Activated T-cell treated with anti-CD3 and anti-CD28 coated beads, Interleukin-2, amount 50 U/mL, for 4 hours (primary cell): ENCODE results near the gene DIAPH1. TPM values are rescaled to one million over a fixed set of nuclear protein-coding genes. Genes with fewer than 3 reads are reported as not detected.

ENCODE experiments used
- ATAC-seq, 2 donors: fragments of 200-7000 bp; cut with Tn5 transposase; one replicate each; pipeline ENCODE4 v1.10.0; 2021
- DNase-seq: peaks from one replicate; pipeline ENCODE4 v3.0.0-alpha.2; 2020
- H3K27me3 Mint-ChIP-seq: one replicate; pipeline ENCODE4 v1.8.0; 2021; ENCODE audit warnings: low read depth, mixed read lengths
- H3K36me3 Mint-ChIP-seq: one replicate; pipeline ENCODE4 v1.8.0; 2022; ENCODE audit warnings: mixed read lengths; ENCODE audit not compliant: insufficient read depth
- H3K4me1 Mint-ChIP-seq: one replicate; pipeline ENCODE4 v1.8.0; 2021; ENCODE audit warnings: low read depth, mixed read lengths
- H3K4me3 Mint-ChIP-seq: one replicate; pipeline ENCODE4 v1.8.0; 2021; ENCODE audit warnings: mild to moderate bottlenecking, moderate library complexity, mixed read lengths
- H3K9me3 Mint-ChIP-seq: one replicate; pipeline ENCODE4 v1.8.0; 2021; ENCODE audit warnings: mixed read lengths
- total RNA-seq, 3 donors: library from RNA; stranded (reverse); gene quantifications; one replicate each; pipeline ENCODE4 v1.2.1, GENCODE V29; 2021

DIAPH1 gene
- total RNA-seq, 3 donors from 2014 or later, result 243 to 289 (median 269) TPM

DNA sequence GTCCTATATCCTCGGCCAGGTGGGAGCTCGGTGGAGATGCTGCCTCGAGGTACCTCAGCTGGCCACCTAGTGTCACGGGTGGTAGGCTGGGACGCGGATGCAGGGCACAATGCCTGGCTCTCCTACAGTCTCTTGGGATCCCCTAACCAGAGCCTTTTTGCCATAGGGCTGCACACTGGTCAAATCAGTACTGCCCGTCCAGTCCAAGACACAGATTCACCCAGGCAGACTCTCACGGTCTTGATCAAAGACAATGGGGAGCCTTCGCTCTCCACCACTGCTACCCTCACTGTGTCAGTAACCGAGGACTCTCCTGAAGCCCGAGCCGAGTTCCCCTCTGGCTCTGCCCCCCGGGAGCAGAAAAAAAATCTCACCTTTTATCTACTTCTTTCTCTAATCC is 141.0 kb downstream of the DIAPH1 start:
- H3K36me3 Mint-ChIP-seq, result no peaks in the 10 kb centered on the region
- ATAC-seq (no peak), DNase-seq (no peak)
- H3K4me1 Mint-ChIP-seq, result peaks cover 21% of the 10 kb centered on the region
- H3K27me3 Mint-ChIP-seq, result peaks cover 61% of the 10 kb centered on the region
- H3K9me3 Mint-ChIP-seq, result no peaks in the 10 kb centered on the region
- H3K4me3 Mint-ChIP-seq, result no peak overlapping the region

DNA sequence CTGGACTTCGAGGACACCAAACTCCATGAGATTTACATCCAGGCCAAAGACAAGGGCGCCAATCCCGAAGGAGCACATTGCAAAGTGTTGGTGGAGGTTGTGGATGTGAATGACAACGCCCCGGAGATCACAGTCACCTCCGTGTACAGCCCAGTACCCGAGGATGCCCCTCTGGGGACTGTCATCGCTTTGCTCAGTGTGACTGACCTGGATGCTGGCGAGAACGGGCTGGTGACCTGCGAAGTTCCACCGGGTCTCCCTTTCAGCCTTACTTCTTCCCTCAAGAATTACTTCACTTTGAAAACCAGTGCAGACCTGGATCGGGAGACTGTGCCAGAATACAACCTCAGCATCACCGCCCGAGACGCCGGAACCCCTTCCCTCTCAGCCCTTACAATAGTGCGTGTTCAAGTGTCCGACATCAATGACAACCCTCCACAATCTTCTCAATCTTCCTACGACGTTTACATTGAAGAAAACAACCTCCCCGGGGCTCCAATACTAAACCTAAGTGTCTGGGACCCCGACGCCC is 141.7 kb downstream of the DIAPH1 start:
- Mint-ChIP-seq H3K4me3 (peak overlapping the region; percentile 87), H3K4me1 (peaks cover 21% of the 10 kb centered on the region), H3K27me3 (peaks cover 54% of the 10 kb centered on the region), H3K36me3 (no peaks in the 10 kb centered on the region), H3K9me3 (no peaks in the 10 kb centered on the region)
- DNase-seq (no peak), ATAC-seq (no peak)

DNA sequence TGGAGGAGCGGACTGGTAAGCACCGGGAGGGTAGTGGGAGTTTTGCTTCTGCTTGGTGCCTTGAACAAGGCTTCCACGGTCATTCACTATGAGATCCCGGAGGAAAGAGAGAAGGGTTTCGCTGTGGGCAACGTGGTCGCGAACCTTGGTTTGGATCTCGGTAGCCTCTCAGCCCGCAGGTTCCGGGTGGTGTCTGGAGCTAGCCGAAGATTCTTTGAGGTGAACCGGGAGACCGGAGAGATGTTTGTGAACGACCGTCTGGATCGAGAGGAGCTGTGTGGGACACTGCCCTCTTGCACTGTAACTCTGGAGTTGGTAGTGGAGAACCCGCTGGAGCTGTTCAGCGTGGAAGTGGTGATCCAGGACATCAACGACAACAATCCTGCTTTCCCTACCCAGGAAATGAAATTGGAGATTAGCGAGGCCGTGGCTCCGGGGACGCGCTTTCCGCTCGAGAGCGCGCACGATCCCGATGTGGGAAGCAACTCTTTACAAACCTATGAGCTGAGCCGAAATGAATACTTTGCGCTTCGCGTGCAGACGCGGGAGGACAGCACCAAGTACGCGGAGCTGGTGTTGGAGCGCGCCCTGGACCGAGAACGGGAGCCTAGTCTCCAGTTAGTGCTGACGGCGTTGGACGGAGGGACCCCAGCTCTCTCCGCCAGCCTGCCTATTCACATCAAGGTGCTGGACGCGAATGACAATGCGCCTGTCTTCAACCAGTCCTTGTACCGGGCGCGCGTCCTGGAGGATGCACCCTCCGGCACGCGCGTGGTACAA is 142.5 kb downstream of the DIAPH1 start:
- H3K9me3 Mint-ChIP-seq, result no peaks in the 10 kb centered on the region
- ATAC-seq (peak; percentile 30 to 32), DNase-seq (no peak)
- peaks cover 53% of the 10 kb centered on the region for H3K27me3 Mint-ChIP-seq
- H3K4me3 Mint-ChIP-seq, result peak overlapping the region; percentile 87
- H3K36me3 Mint-ChIP-seq, result no peaks in the 10 kb centered on the region
- H3K4me1 Mint-ChIP-seq, result peaks cover 21% of the 10 kb centered on the region

DNA sequence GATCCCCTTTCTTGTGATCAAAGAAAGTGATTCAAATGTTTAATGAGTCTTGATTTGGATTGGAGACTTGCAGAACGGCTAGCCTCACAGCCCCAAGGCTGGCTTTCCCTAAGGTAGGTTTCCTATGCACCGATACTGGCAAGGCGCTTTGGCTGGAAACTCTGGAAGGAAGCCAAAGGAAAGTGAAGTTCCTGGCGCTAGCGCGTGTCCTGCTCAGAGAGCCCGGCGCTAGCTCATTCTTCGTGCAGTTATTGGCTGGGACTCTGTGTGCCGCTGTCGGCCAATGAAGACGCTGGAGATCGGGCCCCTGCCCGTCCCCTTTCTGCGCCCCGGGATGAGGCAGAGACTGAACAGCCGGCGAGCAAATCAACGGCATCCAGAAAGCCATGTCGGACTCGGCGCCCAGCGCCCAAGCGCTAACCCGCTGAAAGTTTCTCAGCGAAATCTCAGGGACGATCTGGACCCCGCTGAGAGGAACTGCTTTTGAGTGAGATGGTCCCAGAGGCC is 143.1 kb downstream of the DIAPH1 start, which contains the start of gene PCDHGC3:
Gene PCDHGC3 (plus strand): TSS at position 342 of the 507 bp plus-strand sequence. CDS start 151 bp downstream, at position 493.
- H3K9me3 Mint-ChIP-seq, result no peaks in the 10 kb centered on the region

DNA sequence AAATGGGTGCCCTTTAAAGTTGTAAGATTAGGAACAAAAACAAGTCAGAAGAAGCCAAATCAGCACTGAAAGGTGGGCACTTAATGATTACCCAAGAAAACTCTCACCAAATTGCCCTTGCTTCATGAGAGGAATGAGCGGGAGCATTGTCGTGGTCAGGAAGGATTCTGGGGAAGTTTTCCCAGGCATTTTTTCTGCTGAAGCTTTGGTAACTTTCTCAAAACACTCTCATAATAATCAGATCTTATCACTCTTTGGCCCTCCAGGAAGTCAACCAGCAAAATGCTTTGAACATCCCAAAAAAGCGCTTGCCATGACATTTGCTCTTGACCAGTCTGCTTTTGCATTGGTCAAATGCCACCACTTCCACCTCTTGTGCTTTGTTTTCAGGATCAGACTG is 153.4 kb downstream of the DIAPH1 start:
- ATAC-seq (no peak), DNase-seq (no peak)
- Mint-ChIP-seq H3K4me1 (no peaks in the 10 kb centered on the region), H3K4me3 (no peak overlapping the region), H3K27me3 (peaks cover 22% of the 10 kb centered on the region), H3K9me3 (no peaks in the 10 kb centered on the region), H3K36me3 (no peaks in the 10 kb centered on the region)

More for the DNA sequence above, 143.1 kb downstream of the DIAPH1 start, which contains the start of gene PCDHGC3:
- Mint-ChIP-seq H3K4me1 (peaks cover 21% of the 10 kb centered on the region), H3K4me3 (peak within 1 kb of the TSS; percentile 87), H3K36me3 (no peaks in the 10 kb centered on the region), H3K27me3 (peaks cover 51% of the 10 kb centered on the region)
- ATAC-seq (peak; percentile 88 to 91), DNase-seq (no peak)

Other genes with a start within 250 kb of the DIAPH1 start
- gene PCDHGB3, start 248.8 kb downstream of the DIAPH1 start, total RNA-seq, result under 1 TPM; 0.10 to 0.19 (median 0.13) TPM
- gene PCDHGA6, start 245.1 kb downstream of the DIAPH1 start, total RNA-seq, result under 1 TPM; 0.13 to 0.27 (median 0.18) TPM
- gene PCDHGA7, start 236.3 kb downstream of the DIAPH1 start, total RNA-seq, result under 1 TPM in 2 of 3 donors, not detected in 1; 0.08 to 0.11 TPM
- under 1 TPM; 0.08 to 0.22 (median 0.20) TPM for gene PCDHGB4, start 231.3 kb downstream of the DIAPH1 start, total RNA-seq
- not detected for gene PCDHGA8, start 226.4 kb downstream of the DIAPH1 start, total RNA-seq
- under 1 TPM; 0.26 to 0.91 (median 0.27) TPM for gene PCDHGB5, start 221.1 kb downstream of the DIAPH1 start, total RNA-seq
- gene PCDHGA9, start 216.2 kb downstream of the DIAPH1 start, total RNA-seq, result under 1 TPM; 0.13 to 0.18 (median 0.16) TPM
- under 1 TPM; 0.08 to 0.22 (median 0.18) TPM for gene PCDHGB6, start 211.0 kb downstream of the DIAPH1 start, total RNA-seq
- gene PCDHGA10, start 206.0 kb downstream of the DIAPH1 start, total RNA-seq, result under 1 TPM; 0.25 to 0.68 (median 0.40) TPM
- under 1 TPM in 1 of 3 donors, not detected in 2; 0.15 TPM for gene PCDHGB7, start 201.3 kb downstream of the DIAPH1 start, total RNA-seq
- gene PCDHGA11, start 197.9 kb downstream of the DIAPH1 start, total RNA-seq, result under 1 TPM; 0.05 to 0.13 (median 0.05) TPM
- under 1 TPM; 0.11 to 0.24 (median 0.20) TPM for gene PCDHGA12, start 188.5 kb downstream of the DIAPH1 start, total RNA-seq
- under 1 TPM; 0.22 to 0.55 (median 0.48) TPM for gene PCDHGC3, start 143.0 kb downstream of the DIAPH1 start, total RNA-seq
- gene PCDHGC4, start 134.0 kb downstream of the DIAPH1 start, total RNA-seq, result not detected
- not detected for gene PCDHGC5, start 129.9 kb downstream of the DIAPH1 start, total RNA-seq
- gene HDAC3, start 17.8 kb upstream of the DIAPH1 start, total RNA-seq, result 10 to 100 TPM; 66.1 to 73.8 (median 71.7) TPM
- 10 to 100 TPM; 25.8 to 30.4 (median 29.5) TPM for gene RELL2, start 18.0 kb upstream of the DIAPH1 start, total RNA-seq
- 10 to 100 TPM; 20.5 to 29.7 (median 22.1) TPM for gene FCHSD1, start 32.4 kb upstream of the DIAPH1 start, total RNA-seq
- 1 to 10 TPM in 2 of 3 donors, under 1 TPM in 1; 0.56 to 2.0 (median 1.1) TPM for gene ARAP3, start 63.2 kb upstream of the DIAPH1 start, total RNA-seq